SW 1271 (cell line): ENCODE data around the gene BBS9.

Source experiments
- DNase-seq, 2 experiments: peaks; one replicate each; lab custom pipeline; 2025; lab: John Stamatoyannopoulos, UW

The BBS9 gene

GRCh38 chr7:33650828-33651227, 521.5 kb downstream of the BBS9 start:
- DNase-seq, result no peak

DNA sequence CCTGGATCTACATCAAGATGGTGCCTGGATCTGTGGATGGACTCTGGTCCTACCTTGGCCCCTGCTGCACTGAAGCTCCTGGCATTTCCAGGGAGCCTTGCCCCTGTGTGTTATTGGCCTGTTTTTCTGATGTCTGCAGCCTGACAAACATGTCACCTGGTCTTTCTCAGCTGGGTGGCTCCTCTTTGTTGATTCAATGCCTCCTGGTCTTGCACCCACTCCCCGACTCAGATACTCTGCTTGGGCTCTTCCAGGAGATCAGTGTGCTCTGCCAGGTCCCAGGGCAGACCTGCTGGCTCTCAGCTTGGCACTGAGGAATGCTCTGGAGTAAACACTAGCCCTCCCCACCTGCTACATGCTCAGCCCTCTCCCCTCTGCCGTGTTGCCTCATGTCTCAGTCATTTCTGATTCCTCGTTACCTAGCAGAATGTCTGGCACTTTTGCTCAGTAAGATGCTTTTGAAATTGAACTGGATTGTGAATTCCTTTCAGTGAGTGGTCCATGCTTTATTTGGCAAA, 522.7 kb downstream of the BBS9 start:
- no peak for DNase-seq

GRCh38 chr7:33654676-33655075, 525.3 kb downstream of the BBS9 start:
- no peak for DNase-seq
